Activated naive CD4-positive, alpha-beta T cell treated with anti-CD3 and anti-CD28 coated beads, Interleukin-2, amount 50 U/mL, for 72 hours (primary cell): Measurements from ENCODE around the gene SMG6. TPM values are rescaled to one million over a fixed set of nuclear protein-coding genes. Genes with fewer than 3 reads are reported as not detected.
"Not testable (repeated sequence)": the region's sequence is repeated elsewhere in the genome, so short reads cannot be mapped to it uniquely, and the experiment has no call there.

Source experiments
- ATAC-seq, 2 donors: fragments of 150-1000 bp; cut with Tn5 transposase; 2 replicates each; pipeline ENCODE4 v1.10.0; 2021; ENCODE audit warnings: mild to moderate bottlenecking in 2 of 2, moderate library complexity in 2 of 2
- DNase-seq, 2 donors: peaks; one replicate each; pipeline ENCODE4 v3.0.0; 2021 to 2022; ENCODE audit warnings: low spot score in 2 of 2
- H3K27ac Mint-ChIP-seq, 2 donors: one replicate each; pipeline ENCODE4 v1.8.0; 2022; ENCODE audit warnings: mild to moderate bottlenecking in 2 of 2, mixed read lengths in 2 of 2
- H3K36me3 Mint-ChIP-seq, 2 donors: one replicate each; pipeline ENCODE4 v1.8.0; 2022; ENCODE audit warnings: mixed read lengths in 2 of 2
- H3K9me3 Mint-ChIP-seq, 2 donors: one replicate each; pipeline ENCODE4 v1.8.0; 2022; ENCODE audit warnings: mixed read lengths in 2 of 2
- total RNA-seq, 2 donors: library from RNA; stranded (reverse); gene quantifications; one replicate each; pipeline ENCODE4 v1.2.3, GENCODE V29; 2022

The SMG6 gene
- total RNA-seq, 2 donors from 2014 or later: 40.1 to 45.2 TPM

- DNase-seq: no peak
- H3K9me3 Mint-ChIP-seq: no peaks in the 10 kb centered on the region
Observed at GRCh38 chr17:2319051-2319450, 15.5 kb upstream of the SMG6 start.

GRCh38 chr17:2317796-2318195, 14.2 kb upstream of the SMG6 start:
- H3K9me3 Mint-ChIP-seq: no peaks in the 10 kb centered on the region
- H3K27ac Mint-ChIP-seq: no peak overlapping the region
- DNase-seq (no peak), ATAC-seq (no peak)
- H3K36me3 Mint-ChIP-seq: peaks cover 1 to 10% of the 10 kb centered on the region in 2 donors

More at GRCh38 chr17:2319051-2319450, 15.5 kb upstream of the SMG6 start:
- Mint-ChIP-seq H3K27ac (peak overlapping the region in 1 of 2 donors; percentile 52), H3K36me3 (peaks cover 10 to 23% of the 10 kb centered on the region in 2 donors)
- ATAC-seq: no peak

- not testable (repeated sequence) for H3K9me3 Mint-ChIP-seq, DNase-seq, H3K36me3 Mint-ChIP-seq, ATAC-seq
- H3K27ac Mint-ChIP-seq: peak overlapping the region in 1 of 2 donors; percentile 44
Observed at GRCh38 chr17:2316916-2317205, 13.3 kb upstream of the SMG6 start.

- Mint-ChIP-seq H3K9me3 (no peaks in the 10 kb centered on the region), H3K27ac (no peak overlapping the region), H3K36me3 (no peaks in the 10 kb centered on the region)
- no peak for ATAC-seq
- no peak for DNase-seq
Observed at GRCh38 chr17:2312736-2313135, 9.2 kb upstream of the SMG6 start.

GRCh38 chr17:2309338-2310154, 6.0 kb upstream of the SMG6 start:
- Mint-ChIP-seq H3K27ac (peak overlapping the region in 1 of 2 donors; percentile 0), H3K36me3 (peaks cover 7 to 20% of the 10 kb centered on the region in 2 donors), H3K9me3 (no peaks in the 10 kb centered on the region)
- ATAC-seq (no peak), DNase-seq (no peak)

GRCh38 chr17:2304931-2305330, 1.3 kb upstream of the SMG6 start:
- no peaks in the 10 kb centered on the region for H3K9me3 Mint-ChIP-seq
- H3K27ac Mint-ChIP-seq: peak overlapping the region in 1 of 2 donors; percentile 52
- ATAC-seq: no peak
- H3K36me3 Mint-ChIP-seq: peaks cover 13 to 28% of the 10 kb centered on the region in 2 donors
- DNase-seq: no peak

GRCh38 chr17:2302778-2303203, 794 bp downstream of the SMG6 start:
- Mint-ChIP-seq H3K27ac (peak overlapping the region in 1 of 2 donors; percentile 71), H3K36me3 (peaks cover 13 to 31% of the 10 kb centered on the region in 2 donors), H3K9me3 (no peaks in the 10 kb centered on the region)
- ATAC-seq (no peak), DNase-seq (peak in 1 of 2 donors; percentile 18)

GRCh38 chr17:2299756-2300155, 3.8 kb downstream of the SMG6 start:
- DNase-seq: no peak
- H3K27ac Mint-ChIP-seq: peak overlapping the region in 1 of 2 donors; percentile 86
- H3K9me3 Mint-ChIP-seq: no peaks in the 10 kb centered on the region
- peaks cover 25 to 37% of the 10 kb centered on the region in 2 donors for H3K36me3 Mint-ChIP-seq
- ATAC-seq: no peak

GRCh38 chr17:2299136-2299535, 4.4 kb downstream of the SMG6 start:
- DNase-seq (no peak), ATAC-seq (no peak)
- no peaks in the 10 kb centered on the region for H3K9me3 Mint-ChIP-seq
- H3K27ac Mint-ChIP-seq: no peak overlapping the region
- peaks cover 24 to 41% of the 10 kb centered on the region in 2 donors for H3K36me3 Mint-ChIP-seq

- no peak for DNase-seq
- peak overlapping the region in 1 of 2 donors; percentile 13 for H3K27ac Mint-ChIP-seq
- no peak for ATAC-seq
- H3K9me3 Mint-ChIP-seq: no peaks in the 10 kb centered on the region
- H3K36me3 Mint-ChIP-seq: peaks cover 24 to 45% of the 10 kb centered on the region in 2 donors
Observed at GRCh38 chr17:2297023-2297422, 6.6 kb downstream of the SMG6 start.

- peaks cover 29 to 47% of the 10 kb centered on the region in 2 donors for H3K36me3 Mint-ChIP-seq
Observed at GRCh38 chr17:2295575-2295974, 8.0 kb downstream of the SMG6 start.

GRCh38 chr17:2292100-2292499, 11.5 kb downstream of the SMG6 start:
- H3K36me3 Mint-ChIP-seq: peaks cover 32 to 39% of the 10 kb centered on the region in 2 donors
- no peak for ATAC-seq
- DNase-seq: no peak
- no peaks in the 10 kb centered on the region for H3K9me3 Mint-ChIP-seq
- peak overlapping the region in 1 of 2 donors; percentile 63 for H3K27ac Mint-ChIP-seq

More at GRCh38 chr17:2295575-2295974, 8.0 kb downstream of the SMG6 start:
- ATAC-seq (peak; percentile 95 to 96), DNase-seq (no peak)
- Mint-ChIP-seq H3K27ac (peak overlapping the region; percentile 32 to 40), H3K9me3 (no peaks in the 10 kb centered on the region)

GRCh38 chr17:2289878-2290478, 13.6 kb downstream of the SMG6 start:
- ATAC-seq: no peak
- Mint-ChIP-seq H3K9me3 (no peaks in the 10 kb centered on the region), H3K27ac (no peak overlapping the region), H3K36me3 (peaks cover 20 to 23% of the 10 kb centered on the region in 2 donors)
- DNase-seq: no peak

- Mint-ChIP-seq H3K36me3 (peaks cover 28 to 34% of the 10 kb centered on the region in 2 donors), H3K9me3 (no peaks in the 10 kb centered on the region), H3K27ac (peak overlapping the region in 1 of 2 donors; percentile 71)
- DNase-seq (no peak), ATAC-seq (peak in 1 of 2 donors; percentile 37)
Observed at GRCh38 chr17:2283302-2283701, 20.3 kb downstream of the SMG6 start.

- no peak for DNase-seq
- peak; percentile 74 to 85 for ATAC-seq
- H3K27ac Mint-ChIP-seq: peak overlapping the region; percentile 11 to 71
- H3K36me3 Mint-ChIP-seq: peaks cover 27 to 28% of the 10 kb centered on the region in 2 donors
- no peaks in the 10 kb centered on the region for H3K9me3 Mint-ChIP-seq
Observed at GRCh38 chr17:2282297-2282873, 21.2 kb downstream of the SMG6 start.

- peak overlapping the region; percentile 28 to 83 for H3K27ac Mint-ChIP-seq
- peaks cover 34 to 39% of the 10 kb centered on the region in 2 donors for H3K36me3 Mint-ChIP-seq
- peak in 1 of 2 donors; percentile 42 for ATAC-seq
Observed at GRCh38 chr17:2279707-2280106, 23.9 kb downstream of the SMG6 start.

More at GRCh38 chr17:2279707-2280106, 23.9 kb downstream of the SMG6 start:
- DNase-seq: no peak
- no peaks in the 10 kb centered on the region for H3K9me3 Mint-ChIP-seq
